ENCODE measurements around the gene TLR2. TPM values are rescaled to one million over a fixed set of nuclear protein-coding genes. Genes with fewer than 3 reads are reported as not detected.
"Not testable (repeated sequence)": the region's sequence is repeated elsewhere in the genome, so short reads cannot be mapped to it uniquely, and the experiment has no call there.

TLR2 gene
- total RNA-seq, 4 donors from 2014 or later = 4.7 to 13.8 (median 9.4) TPM

DNA sequence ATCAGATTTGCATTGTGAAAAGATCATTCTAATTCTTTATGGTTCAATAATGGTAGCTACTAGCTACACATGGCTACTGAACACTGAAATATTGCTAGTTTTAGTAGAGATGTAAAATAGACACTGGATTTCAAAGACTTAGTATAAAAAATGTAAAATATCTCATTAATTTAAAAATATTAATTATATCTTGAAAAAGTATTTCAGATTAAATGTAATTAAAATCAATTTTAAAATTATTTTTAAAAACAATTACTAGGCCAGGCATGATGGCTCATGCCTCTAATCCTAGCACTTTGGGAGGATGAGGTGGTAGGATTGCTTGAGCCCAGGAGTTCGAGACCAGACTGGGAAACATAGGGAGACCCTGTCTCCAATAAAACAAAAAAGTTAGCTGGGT is 20.4 kb upstream of the TLR2 start:
- no peaks in the 10 kb centered on the region for H3K4me1 ChIP-seq
- TF ChIP-seq, protein P1, sequence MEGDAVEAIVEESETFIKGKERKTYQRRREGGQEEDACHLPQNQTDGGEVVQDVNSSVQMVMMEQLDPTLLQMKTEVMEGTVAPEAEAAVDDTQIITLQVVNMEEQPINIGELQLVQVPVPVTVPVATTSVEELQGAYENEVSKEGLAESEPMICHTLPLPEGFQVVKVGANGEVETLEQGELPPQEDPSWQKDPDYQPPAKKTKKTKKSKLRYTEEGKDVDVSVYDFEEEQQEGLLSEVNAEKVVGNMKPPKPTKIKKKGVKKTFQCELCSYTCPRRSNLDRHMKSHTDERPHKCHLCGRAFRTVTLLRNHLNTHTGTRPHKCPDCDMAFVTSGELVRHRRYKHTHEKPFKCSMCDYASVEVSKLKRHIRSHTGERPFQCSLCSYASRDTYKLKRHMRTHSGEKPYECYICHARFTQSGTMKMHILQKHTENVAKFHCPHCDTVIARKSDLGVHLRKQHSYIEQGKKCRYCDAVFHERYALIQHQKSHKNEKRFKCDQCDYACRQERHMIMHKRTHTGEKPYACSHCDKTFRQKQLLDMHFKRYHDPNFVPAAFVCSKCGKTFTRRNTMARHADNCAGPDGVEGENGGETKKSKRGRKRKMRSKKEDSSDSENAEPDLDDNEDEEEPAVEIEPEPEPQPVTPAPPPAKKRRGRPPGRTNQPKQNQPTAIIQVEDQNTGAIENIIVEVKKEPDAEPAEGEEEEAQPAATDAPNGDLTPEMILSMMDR (IDR thresholded peaks at IDR 0.05) = no peak
- TF ChIP-seq POLR2A (IDR thresholded peaks at IDR 0.05) = no peak
- DNase-seq = no peak
- no peaks in the 10 kb centered on the region for H3K36me3 ChIP-seq
- H3K27ac ChIP-seq = no peak overlapping the region
- H3K27me3 ChIP-seq = no peaks in the 10 kb centered on the region
- H3K4me3 ChIP-seq = no peak overlapping the region
- no peaks in the 10 kb centered on the region for H3K9me3 ChIP-seq

DNA sequence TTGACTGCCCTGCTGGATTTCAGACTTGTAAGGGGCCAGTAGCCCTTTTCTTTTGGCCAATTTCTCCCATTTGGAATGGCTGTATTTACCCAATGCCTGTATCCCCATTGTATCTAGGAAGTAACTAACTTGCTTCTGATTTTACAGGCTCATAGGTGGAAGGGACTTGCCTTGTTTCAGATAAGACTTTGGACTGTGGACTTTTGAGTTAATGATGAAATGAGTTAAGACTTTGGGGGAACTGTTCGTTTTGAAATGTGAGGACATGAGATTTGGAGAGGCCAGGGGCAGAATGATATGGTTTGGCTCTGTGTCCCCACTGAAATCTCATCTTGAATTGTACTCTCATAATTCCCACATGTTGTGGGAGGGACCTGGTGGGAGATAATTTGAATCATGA is 17.6 kb upstream of the TLR2 start:
- not testable (repeated sequence) for DNase-seq, H3K27me3 ChIP-seq, H3K36me3 ChIP-seq, H3K27ac ChIP-seq, H3K4me3 ChIP-seq, H3K4me1 ChIP-seq, H3K9me3 ChIP-seq

DNA sequence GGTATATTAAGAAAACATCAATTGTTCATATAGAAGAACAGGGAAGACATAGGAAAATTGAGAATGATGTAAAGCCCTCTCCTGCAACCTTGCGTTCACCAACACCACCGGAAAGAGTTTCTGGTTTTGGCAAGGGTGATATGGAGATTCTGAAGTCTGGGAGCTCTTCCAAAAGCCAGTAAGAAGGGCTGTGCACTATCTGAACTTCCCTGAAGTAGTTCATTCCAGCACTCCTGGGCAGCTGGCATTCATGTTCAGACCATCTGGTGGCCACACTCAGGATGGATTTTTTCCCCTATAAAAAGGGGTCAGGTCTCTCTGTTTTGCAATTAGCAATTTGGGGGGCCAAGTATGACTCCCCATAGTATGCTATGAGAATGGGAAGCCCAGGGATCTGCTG is 15.4 kb upstream of the TLR2 start:
- H3K9me3 ChIP-seq = no peaks in the 10 kb centered on the region
- H3K27ac ChIP-seq = no peak overlapping the region
- no peaks in the 10 kb centered on the region for H3K27me3 ChIP-seq
- TF ChIP-seq POLR2A (IDR thresholded peaks at IDR 0.05) = no peak
- TF ChIP-seq, protein P1 (IDR thresholded peaks at IDR 0.05) = no peak
- no peak overlapping the region for H3K4me3 ChIP-seq
- no peaks in the 10 kb centered on the region for H3K4me1 ChIP-seq
- DNase-seq = no peak
- H3K36me3 ChIP-seq = no peaks in the 10 kb centered on the region

DNA sequence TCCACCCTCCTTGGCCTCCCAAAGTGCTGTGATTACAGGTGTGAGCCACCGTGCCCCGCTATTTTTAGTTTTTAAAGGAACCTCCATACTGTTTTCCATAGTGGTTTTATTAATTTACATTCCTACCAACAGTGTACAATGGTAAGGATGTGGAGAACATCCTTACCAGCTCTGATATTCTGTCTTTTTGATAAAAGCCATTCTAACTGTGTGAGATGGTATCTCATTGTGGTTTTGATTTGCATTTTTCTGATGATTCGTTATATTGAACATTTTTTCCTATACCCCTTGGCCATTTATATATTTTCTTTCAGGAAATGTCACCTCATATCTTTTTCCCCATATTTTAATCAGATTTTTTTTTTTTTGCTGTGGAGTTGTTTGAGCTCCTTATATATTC is 14.2 kb upstream of the TLR2 start:
- H3K9me3 ChIP-seq = no peaks in the 10 kb centered on the region
- H3K27me3 ChIP-seq = no peaks in the 10 kb centered on the region
- TF ChIP-seq POLR2A (IDR thresholded peaks at IDR 0.05) = no peak
- TF ChIP-seq, protein P1 (IDR thresholded peaks at IDR 0.05) = no peak
- H3K4me3 ChIP-seq = no peak overlapping the region
- no peak overlapping the region for H3K27ac ChIP-seq
- H3K4me1 ChIP-seq = no peaks in the 10 kb centered on the region
- H3K36me3 ChIP-seq = no peaks in the 10 kb centered on the region
- no peak for DNase-seq

DNA sequence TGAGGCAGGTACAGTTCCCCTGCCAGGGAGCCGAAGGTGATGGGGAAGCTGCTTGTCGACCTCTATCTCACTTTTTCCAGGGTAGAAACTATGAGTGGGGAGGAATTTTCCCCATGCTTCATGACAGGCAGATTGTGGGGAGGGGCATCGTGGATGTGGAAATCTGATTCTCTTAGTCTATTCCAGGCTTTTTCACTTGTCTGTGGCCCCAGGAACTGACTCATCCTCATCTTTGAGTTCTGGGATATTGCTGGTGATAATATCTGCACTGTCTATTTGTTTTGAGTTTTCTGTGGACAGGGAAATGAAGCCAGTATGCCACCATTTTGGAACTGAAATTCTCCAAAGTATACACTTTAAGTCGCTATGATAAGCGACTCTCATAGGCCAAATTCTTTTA is 7.6 kb upstream of the TLR2 start:
- Histone ChIP-seq H3K27ac (no peak overlapping the region), H3K9me3 (no peaks in the 10 kb centered on the region), H3K4me1 (no peaks in the 10 kb centered on the region), H3K36me3 (no peaks in the 10 kb centered on the region), H3K27me3 (no peaks in the 10 kb centered on the region), H3K4me3 (no peak overlapping the region)
- no peak for DNase-seq
- no peak for TF ChIP-seq POLR2A (IDR thresholded peaks at IDR 0.05)
- TF ChIP-seq, protein P1 (IDR thresholded peaks at IDR 0.05) = no peak

DNA sequence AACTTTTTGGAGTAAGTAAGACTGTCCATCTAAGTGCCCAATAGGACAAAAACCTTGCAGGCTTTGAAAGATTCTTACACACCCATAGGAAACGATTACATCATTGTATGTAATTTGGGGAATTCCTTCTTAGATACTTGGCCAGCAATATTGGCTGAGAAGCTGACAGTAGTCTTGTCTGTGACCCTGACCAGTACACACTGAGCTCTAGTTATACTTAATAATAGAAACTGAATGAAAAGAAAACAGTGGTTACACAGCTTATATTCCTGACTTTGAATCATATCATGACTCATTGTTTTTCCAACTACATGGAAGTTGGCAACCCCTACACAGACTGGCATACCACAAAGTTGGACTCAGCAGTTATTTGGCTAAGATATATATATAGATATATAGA is 7.1 kb upstream of the TLR2 start:
- no peaks in the 10 kb centered on the region for H3K9me3 ChIP-seq
- no peaks in the 10 kb centered on the region for H3K4me1 ChIP-seq
- TF ChIP-seq, protein P1 (IDR thresholded peaks at IDR 0.05) = no peak
- TF ChIP-seq POLR2A (IDR thresholded peaks at IDR 0.05) = no peak
- no peak overlapping the region for H3K4me3 ChIP-seq
- H3K36me3 ChIP-seq = no peaks in the 10 kb centered on the region
- no peak for DNase-seq
- H3K27me3 ChIP-seq = no peaks in the 10 kb centered on the region
- H3K27ac ChIP-seq = no peak overlapping the region
